H1 (cell line): Measurements from ENCODE around the gene KCNQ1. TPM values are rescaled to one million over a fixed set of nuclear protein-coding genes. Genes with fewer than 3 reads are reported as not detected.

Experiments
- CTCF ChIA-PET: fragments of 300-600 bp; sonication (Branson Sonifier 250); formaldehyde crosslinking; loops from one replicate; lab custom pipeline; 2021; ENCODE audit not compliant: partially characterized antibody; lab: Charles Lee
- POLR2A ChIA-PET: fragments of 300-600 bp; sonication (Branson Sonifier 250); formaldehyde crosslinking; loops from one replicate; lab custom pipeline; 2021; ENCODE audit warnings: inconsistent platforms; ENCODE audit not compliant: partially characterized antibody; lab: Charles Lee
- DNase-seq, 2 experiments: peaks; one replicate each; pipeline versions ENCODE4 v3.0.0 to v3.0.0-alpha.2; 2010 to 2022; ENCODE audit warnings: low spot score in 2 of 2, low read depth in 1 of 2, mixed read lengths in 1 of 2
- FAIRE-seq: peaks from 2 replicates; lab custom pipeline; 2011; peaks lifted over from hg19 to GRCh38; lab: Jason Lieb, UNC
- H2AFZ ChIP-seq: 2 replicates; pipeline ENCODE4 v1.8.1; 2012; ENCODE audit warnings: low read length, inconsistent platforms
- H2AK5ac ChIP-seq: 2 replicates; pipeline ENCODE4 v1.6.1; 2013; ENCODE audit warnings: low read depth, low read length
- H2BK120ac ChIP-seq: replicated peaks from 2 replicates; pipeline ENCODE3; 2013; ENCODE audit warnings: low read depth, low read length, inconsistent platforms
- H2BK12ac ChIP-seq: 2 replicates; pipeline ENCODE4 v1.6.1; 2013; ENCODE audit warnings: low read depth, low read length
- H2BK15ac ChIP-seq: 2 replicates; pipeline ENCODE4 v1.6.1; 2013; ENCODE audit warnings: low read length
- H2BK20ac ChIP-seq: 2 replicates; pipeline ENCODE4 v1.6.1; 2013; ENCODE audit warnings: low read length
- H2BK5ac ChIP-seq: 2 replicates; pipeline ENCODE4 v1.6.1; 2013; ENCODE audit warnings: low read depth, low read length
- H3K14ac ChIP-seq: 2 replicates; pipeline ENCODE4 v1.6.1; 2013; ENCODE audit warnings: inconsistent platforms; ENCODE audit not compliant: insufficient read length
- H3K18ac ChIP-seq: 2 replicates; pipeline ENCODE4 v1.6.1; 2013; ENCODE audit warnings: low read length; ENCODE audit errors: extremely low read depth
- H3K23ac ChIP-seq: 2 replicates; pipeline ENCODE4 v1.6.1; 2013; ENCODE audit warnings: inconsistent platforms; ENCODE audit not compliant: insufficient read length
- H3K23me2 ChIP-seq: 2 replicates; pipeline ENCODE4 v1.6.1; 2013; ENCODE audit warnings: low read depth, low read length
- H3K27ac ChIP-seq: 2 replicates; pipeline ENCODE4 v1.6.1; 2011; ENCODE audit warnings: low read depth, low read length, inconsistent platforms
- H3K27me3 ChIP-seq, 4 experiments: replicated peaks in 1 of 4; 1 replicate in 1 of 4; 2 replicates in 3 of 4; pipeline versions ENCODE4 v1.6.1 to v1.8.1; 2011 to 2013; ENCODE audit warnings: low read length in 3 of 4, mild to moderate bottlenecking in 3 of 4, inconsistent platforms in 2 of 4, mixed read lengths in 2 of 4, moderate library complexity in 1 of 4; ENCODE audit not compliant: control insufficient read depth in 3 of 4, insufficient read depth in 3 of 4; ENCODE audit errors: extremely low read depth in 1 of 4
- H3K36me3 ChIP-seq, 4 experiments: 2 replicates each; pipeline versions ENCODE4 v1.6.1 to v1.8.1; 2011 to 2013; ENCODE audit warnings: mild to moderate bottlenecking in 4 of 4, low read length in 3 of 4, moderate library complexity in 2 of 4, control low read depth in 1 of 4, inconsistent platforms in 1 of 4; ENCODE audit not compliant: insufficient read depth in 4 of 4, control insufficient read depth in 2 of 4
- H3K4ac ChIP-seq: replicated peaks from 2 replicates; pipeline ENCODE3; 2013; ENCODE audit warnings: low read length, low read depth, mixed read lengths, inconsistent platforms; ENCODE audit not compliant: insufficient read length
- H3K4me1 ChIP-seq, 4 experiments: replicated peaks in 1 of 4; 1 replicate in 1 of 4; 2 replicates in 3 of 4; pipeline versions ENCODE4 v1.6.1 to v1.8.1; 2011 to 2013; ENCODE audit warnings: low read length in 3 of 4, inconsistent platforms in 2 of 4, mixed read lengths in 1 of 4; ENCODE audit not compliant: insufficient read depth in 4 of 4, control insufficient read depth in 3 of 4
- H3K4me2 ChIP-seq, 2 experiments: 2 replicates each; pipeline versions ENCODE4 v1.6.1 to v1.8.1; 2011 to 2013; ENCODE audit warnings: low read depth in 2 of 2, low read length in 2 of 2, control low read depth in 1 of 2, inconsistent platforms in 1 of 2, mild to moderate bottlenecking in 1 of 2; ENCODE audit not compliant: insufficient read depth in 1 of 2
- H3K4me3 ChIP-seq, 4 experiments: fragments of 200-600, 300-600 bp in 1 of 4; sonication (generic), shearing (Covaris generic), sonication (Bioruptor Twin) in 1 of 4; 2 replicates each; pipeline versions ENCODE4 v1.5.1 to v1.8.1; 2011 to 2016; ENCODE audit warnings: low read length in 4 of 4, low read depth in 3 of 4, control low read depth in 2 of 4, inconsistent platforms in 2 of 4, mild to moderate bottlenecking in 2 of 4, mixed read lengths in 1 of 4, moderate library complexity in 1 of 4; ENCODE audit not compliant: insufficient read depth in 2 of 4; ENCODE audit errors: extremely low read depth in 1 of 4
- H3K56ac ChIP-seq: replicated peaks from 2 replicates; pipeline ENCODE3; 2013; ENCODE audit warnings: low read depth, mild to moderate bottlenecking, mixed read lengths, low read length, inconsistent platforms; ENCODE audit not compliant: insufficient read length
- H3K79me1 ChIP-seq: 2 replicates; pipeline ENCODE4 v1.6.1; 2013; ENCODE audit warnings: low read depth, low read length, control low read depth
- H3K79me2 ChIP-seq, 2 experiments: 2 replicates each; pipeline versions ENCODE4 v1.6.1 to v1.8.1; 2012 to 2013; ENCODE audit warnings: low read length in 2 of 2, mild to moderate bottlenecking in 2 of 2, inconsistent platforms in 1 of 2; ENCODE audit not compliant: insufficient read depth in 2 of 2, control insufficient read depth in 1 of 2
- H3K9ac ChIP-seq, 4 experiments: replicated peaks in 1 of 4; 1 replicate in 1 of 4; 2 replicates in 3 of 4; pipeline versions ENCODE4 v1.6.1 to v1.8.1; 2011 to 2013; ENCODE audit warnings: low read depth in 3 of 4, low read length in 3 of 4, control low read depth in 2 of 4, mild to moderate bottlenecking in 2 of 4, moderate library complexity in 2 of 4, inconsistent platforms in 1 of 4; ENCODE audit errors: extremely low read depth in 1 of 4
- H3K9me3 ChIP-seq, 2 experiments: 2 replicates each; pipeline versions ENCODE4 v1.6.1 to v1.8.1; 2012 to 2013; ENCODE audit warnings: mild to moderate bottlenecking in 2 of 2, moderate library complexity in 2 of 2, control low read depth in 1 of 2, inconsistent platforms in 1 of 2, low read depth in 1 of 2, low read length in 1 of 2, mixed read lengths in 1 of 2; ENCODE audit not compliant: insufficient read depth in 2 of 2
- H4K20me1 ChIP-seq, 2 experiments: replicated peaks in 1 of 2; 2 replicates each; pipeline versions ENCODE3 to v1.8.1; 2011 to 2013; ENCODE audit warnings: inconsistent platforms in 2 of 2, low read length in 2 of 2, mild to moderate bottlenecking in 1 of 2; ENCODE audit not compliant: insufficient read depth in 2 of 2, control insufficient read depth in 1 of 2
- H4K5ac ChIP-seq: 2 replicates; pipeline ENCODE4 v1.6.1; 2013; ENCODE audit warnings: low read length, low read depth, mixed read lengths, inconsistent platforms; ENCODE audit not compliant: insufficient read length
- H4K8ac ChIP-seq: 2 replicates; pipeline ENCODE4 v1.8.0; 2013; ENCODE audit warnings: mild to moderate bottlenecking, moderate library complexity, low read length, inconsistent platforms; ENCODE audit not compliant: insufficient read depth; ENCODE audit errors: extremely low read depth
- H4K91ac ChIP-seq: replicated peaks from 2 replicates; pipeline ENCODE3; 2013; ENCODE audit warnings: low read length, mixed read lengths, inconsistent platforms; ENCODE audit not compliant: insufficient read length
- BCL11A ChIP-seq, 2 experiments: IDR thresholded peaks; one replicate each; pipeline ENCODE4 v1.6.1; 2011; ENCODE audit warnings: low read depth in 2 of 2, low read length in 2 of 2, mild to moderate bottlenecking in 2 of 2
- CBX8 ChIP-seq: fragments of 300-800, 300-1000 bp; sonication (generic); IDR thresholded peaks from 2 replicates; pipeline ENCODE4 v1.7.1; 2016; ENCODE audit warnings: low read depth, low read length, borderline replicate concordance
- CEBPB ChIP-seq: IDR thresholded peaks from 2 replicates; pipeline ENCODE4 v1.6.1; 2012; ENCODE audit warnings: low read depth, low read length
- CTBP2 ChIP-seq: IDR thresholded peaks from 2 replicates; pipeline ENCODE4 v1.7.0; 2011; ENCODE audit warnings: borderline replicate concordance, mild to moderate bottlenecking, moderate library complexity, mixed read lengths, low read length; ENCODE audit not compliant: insufficient read depth, insufficient read length
- EGR1 ChIP-seq: IDR thresholded peaks from 2 replicates; pipeline ENCODE4 v1.6.1; 2011; ENCODE audit warnings: low read depth, low read length, borderline replicate concordance
- EP300 ChIP-seq, 2 experiments: IDR thresholded peaks; 1 replicate in 1 of 2; 2 replicates in 1 of 2; pipeline ENCODE4 v1.6.1; 2011 to 2012; ENCODE audit warnings: low read depth in 2 of 2, low read length in 2 of 2, mild to moderate bottlenecking in 2 of 2, borderline replicate concordance in 1 of 2, inconsistent platforms in 1 of 2, moderate library complexity in 1 of 2
- FOSL1 ChIP-seq: IDR thresholded peaks from 2 replicates; pipeline ENCODE4 v1.6.1; 2011; ENCODE audit warnings: mild to moderate bottlenecking, low read depth, low read length, moderate library complexity; ENCODE audit not compliant: insufficient read depth
- KDM1A ChIP-seq: fragments of 200-600, 300-600 bp; sonication (generic); IDR thresholded peaks from 2 replicates; pipeline ENCODE4 v1.7.1; 2016; ENCODE audit warnings: mild to moderate bottlenecking, low read length, borderline replicate concordance
- KDM5A ChIP-seq: fragments of 200-600 bp; IDR thresholded peaks from 2 replicates; pipeline ENCODE4 v1.7.1; 2012; ENCODE audit warnings: mild to moderate bottlenecking, low read length, inconsistent platforms, mixed read lengths
- MAFK ChIP-seq: IDR thresholded peaks from 2 replicates; pipeline ENCODE4 v1.6.1; 2012; ENCODE audit warnings: low read depth, mild to moderate bottlenecking, improper control_type of control experiment, low read length
- POLR2A ChIP-seq, 2 experiments: IDR thresholded peaks; 1 replicate in 1 of 2; 2 replicates in 1 of 2; pipeline ENCODE4 v1.6.1; 2011; ENCODE audit warnings: low read depth in 2 of 2, low read length in 2 of 2, mild to moderate bottlenecking in 2 of 2; ENCODE audit errors: control extremely low read depth in 1 of 2
- RXRA ChIP-seq: IDR thresholded peaks from 2 replicates; pipeline ENCODE4 v1.6.1; 2011; ENCODE audit warnings: low read depth, mild to moderate bottlenecking, low read length, moderate library complexity; ENCODE audit not compliant: insufficient read depth
- SIX5 ChIP-seq: IDR thresholded peaks from 2 replicates; pipeline ENCODE4 v1.6.1; 2011; ENCODE audit warnings: mild to moderate bottlenecking, low read depth, low read length
- SUZ12 ChIP-seq: fragments of 200-600 bp; sonication (generic); IDR thresholded peaks from 2 replicates; pipeline ENCODE4 v1.6.1; 2012; ENCODE audit warnings: mild to moderate bottlenecking, inconsistent platforms, low read length, moderate library complexity, mixed read lengths
- YY1 ChIP-seq: IDR thresholded peaks from 2 replicates; pipeline ENCODE4 v1.6.1; 2011; ENCODE audit warnings: low read depth, mild to moderate bottlenecking, low read length
- WGBS, 2 experiments: shearing (Covaris generic) in 1 of 2; methylation state at CpG; one replicate each; pipeline versions ENCODE4 v1.1.6 to v1.1.7; 2013 to 2015; ENCODE audit warnings: low lambda C conversion rate in 2 of 2, mixed read lengths in 2 of 2, inconsistent platforms in 1 of 2, low coverage in 1 of 2, missing lambda C conversion rate in 1 of 2; ENCODE audit not compliant: insufficient replicate concordance in 2 of 2, insufficient coverage in 1 of 2, insufficient read length in 1 of 2; ENCODE audit errors: extremely low coverage in 1 of 2, missing lambda C conversion rate in 1 of 2; 5-methylcytosine and 5-hydroxymethylcytosine counted together
- polyA plus RNA-seq, 7 experiments: library from polyadenylated mRNA; depleted of rRNA in 3 of 7; stranded (reverse) in 5 of 7; unstranded in 2 of 7; fragments of >200 nt in 5 of 7; fragments of 200-250 nt in 2 of 7; gene quantifications; 1 replicate in 5 of 7; 2 replicates in 1 of 7; 4 replicates in 1 of 7; pipeline versions ENCODE4 v1.2.1 to v1.2.3, GENCODE V29; 2011 to 2013; ENCODE audit warnings: missing spikeins in 2 of 7, mixed read lengths in 2 of 7
- total RNA-seq: library from RNA; stranded (reverse); fragmentation: NEBNext Ultra II Directional; extraction: Animal tissue kit (Norgen Biotek cat#: 25700); gene quantifications from 2 replicates; pipeline ENCODE4 v1.2.1, GENCODE V29; 2021

Gene KCNQ1
- total and polyA plus RNA-seq, 2 of the 8 experiments (the other 6 are each of a cell fraction or from before 2014, with no cell fraction given), result 1.9 to 2.0 TPM

DNA sequence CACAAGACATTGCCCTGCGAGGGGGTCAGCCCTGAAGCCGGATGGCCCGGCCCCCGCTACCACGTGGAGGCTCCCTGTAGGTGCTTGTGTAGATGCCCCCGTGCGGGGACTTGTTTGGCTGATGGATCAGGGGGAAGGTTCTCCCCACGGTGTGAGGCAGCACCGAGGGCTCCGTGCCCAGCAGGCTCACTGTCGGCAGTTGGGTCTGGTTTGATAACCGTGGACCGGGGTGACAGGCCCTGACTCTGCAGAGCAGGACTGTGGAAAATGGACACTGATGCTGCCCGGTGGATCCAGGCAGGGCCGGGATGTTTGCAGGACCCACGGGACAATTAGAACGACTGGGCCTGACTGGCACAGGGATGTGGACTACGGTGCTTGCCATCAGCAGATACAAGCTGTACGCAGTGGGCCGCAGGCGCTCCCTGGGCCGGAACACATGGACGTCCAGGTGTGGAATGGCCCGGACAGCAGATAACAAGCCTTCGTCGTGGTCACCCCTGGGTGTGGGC is 19.0 kb downstream of the KCNQ1 start:
- peak in 1 of 2 experiments; percentile 41 for DNase-seq
- 94% methylated on average over 26 of the region's 26 CpGs; no CpG with 5 or more reads in 1 of the 2 experiments for WGBS, 2 experiments
- H3K27me3 ChIP-seq, result peaks cover 0 to 26% (median 10%) of the 10 kb centered on the region in 4 experiments; a peak in 6 of 7 replicates
- ChIA-PET POLR2A (no interaction called here), CTCF (interaction anchor here (2.9 kb wide), 1 partner anchor 68 kb away, joined by 14 read pairs; no protein-coding TSS in a partner anchor)
- H4K5ac ChIP-seq, result no peak overlapping the region
- H2BK20ac ChIP-seq, result no peak overlapping the region
- no peak overlapping the region for H4K8ac ChIP-seq
- FAIRE-seq, result no peak
- H3K36me3 ChIP-seq, result no peaks in the 10 kb centered on the region
- no peak overlapping the region for H3K27ac ChIP-seq
- H3K18ac ChIP-seq, result no peak overlapping the region
- no peak overlapping the region for H2BK12ac ChIP-seq
- H4K20me1 ChIP-seq, result peaks cover 0 to 2% of the 10 kb centered on the region in 2 experiments
- H3K9me3 ChIP-seq, result no peaks in the 10 kb centered on the region
- no peak overlapping the region for H3K4ac ChIP-seq
- H3K56ac ChIP-seq, result no peak overlapping the region
- H3K14ac ChIP-seq, result no peak overlapping the region
- H2AK5ac ChIP-seq, result no peak overlapping the region
- no peak overlapping the region for H3K4me2 ChIP-seq
- H3K79me2 ChIP-seq, result no peaks in the 10 kb centered on the region
- H3K9ac ChIP-seq, result no peak overlapping the region
- no peaks in the 10 kb centered on the region for H3K23me2 ChIP-seq
- H2BK15ac ChIP-seq, result no peak overlapping the region
- no peaks in the 10 kb centered on the region for H3K79me1 ChIP-seq
- H3K4me3 ChIP-seq, result no peak overlapping the region
- no peaks in the 10 kb centered on the region for H3K4me1 ChIP-seq
- H2BK120ac ChIP-seq, result no peak overlapping the region
- no peak overlapping the region for H3K23ac ChIP-seq
- H4K91ac ChIP-seq, result no peak overlapping the region
- no peak overlapping the region for H2AFZ ChIP-seq
- H2BK5ac ChIP-seq, result no peak overlapping the region
- TF ChIP-seq YY1 (no peak), SIX5 (no peak), KDM5A (no peak), POLR2A (IDR thresholded peaks at IDR 0.05; ENCODE audit: control extremely low read depth in 1 of 2, low read depth in 2 of 2, low read length in 2 of 2) (no peak), BCL11A (IDR thresholded peaks at IDR 0.05; ENCODE audit: low read depth in 2 of 2, low read length in 2 of 2) (no peak), EP300 (IDR thresholded peaks at IDR 0.05; ENCODE audit: borderline replicate concordance in 1 of 2, low read depth in 2 of 2, low read length in 2 of 2) (no peak), SUZ12 (no peak), CTBP2 (no peak), CBX8 (no peak), RXRA (no peak), FOSL1 (no peak), CEBPB (no peak), MAFK (no peak), EGR1 (no peak), KDM1A (no peak)
